GM19468 (cell line): Measurements from ENCODE around the gene KLHL2.
"Not testable (repeated sequence)": the region's sequence is repeated elsewhere in the genome, so short reads cannot be mapped to it uniquely, and the experiment has no call there.

Experiments used
- ATAC-seq: cut with Tn5 transposase; IDR thresholded peaks from one replicate; pipeline ENCODE4 v1.9.1; 2021; ENCODE audit warnings: mild to moderate bottlenecking, moderate library complexity, moderate number of reproducible peaks; ENCODE audit not compliant: unreplicated experiment; ENCODE audit errors: extremely low read depth

The KLHL2 gene

DNA sequence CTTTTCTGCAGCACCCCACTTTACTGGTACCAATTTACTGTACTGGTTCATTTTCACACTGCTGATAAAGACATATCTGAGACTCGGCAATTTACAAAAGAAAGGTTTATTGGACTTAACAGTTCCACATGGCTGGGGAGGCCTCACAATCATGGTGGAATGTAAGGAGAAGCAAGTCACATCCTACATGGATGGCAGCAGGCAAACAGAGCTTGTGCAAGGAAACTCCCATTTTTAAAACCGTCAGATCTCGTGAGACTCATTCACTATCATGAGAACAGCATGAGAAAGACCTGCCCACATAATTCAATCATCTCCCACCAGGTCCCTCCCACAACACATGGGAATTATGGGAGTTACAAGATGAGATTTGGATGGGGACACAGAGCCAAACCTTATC lies 77.3 kb downstream of the KLHL2 start:
- not testable (repeated sequence) for ATAC-seq

DNA sequence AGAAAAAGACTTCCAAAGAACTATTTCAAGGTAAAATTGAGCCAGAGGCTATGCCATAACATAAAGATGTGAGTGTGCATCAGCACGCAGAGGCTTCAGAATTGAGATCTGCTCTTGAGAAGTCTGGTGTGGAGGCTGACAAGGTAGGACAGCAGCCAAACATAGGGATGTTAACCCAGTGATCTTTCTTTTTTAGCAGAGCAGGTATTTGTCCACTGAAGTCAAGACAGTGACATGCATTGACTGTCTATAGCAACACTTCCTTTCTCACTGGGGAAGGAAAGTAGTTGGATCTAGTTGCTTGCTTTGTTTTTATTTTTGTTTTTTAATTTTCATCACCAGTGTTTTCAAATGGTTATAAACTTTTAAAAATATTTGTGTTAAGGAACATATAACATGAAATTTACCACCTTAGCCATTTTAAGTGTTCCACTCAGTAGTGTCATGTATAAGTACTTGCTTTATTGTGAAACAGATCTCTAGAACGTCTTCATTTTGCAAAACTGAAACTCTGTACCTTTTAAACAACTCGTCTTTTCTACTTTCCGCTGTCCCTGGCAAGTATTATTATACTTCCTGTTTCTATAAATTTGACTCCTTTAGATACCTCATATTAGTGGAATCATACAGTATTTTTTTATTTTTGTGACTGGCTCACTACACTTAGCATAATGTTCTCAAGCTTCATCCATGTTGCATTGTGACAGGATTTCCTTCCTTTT lies 79.4 kb downstream of the KLHL2 start:
- peak; percentile 78 for ATAC-seq

DNA sequence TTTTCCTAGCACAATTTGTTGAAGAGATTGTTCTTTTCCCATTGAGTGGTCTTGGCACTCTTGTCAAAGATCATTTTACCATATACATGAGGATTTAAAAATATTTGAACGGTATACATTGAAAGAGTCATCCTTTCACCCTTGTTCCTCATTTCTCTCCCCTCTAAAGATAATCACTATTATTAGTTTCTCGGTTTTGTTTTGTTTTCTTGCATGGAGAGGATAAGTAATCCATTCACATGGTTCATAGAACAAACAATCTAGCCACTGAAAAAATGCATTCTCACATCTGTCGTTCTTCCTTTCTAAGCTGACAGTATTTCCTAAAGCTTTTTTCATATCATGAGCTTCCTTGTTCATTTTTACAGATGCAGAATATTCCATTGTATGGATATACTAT lies 80.9 kb downstream of the KLHL2 start:
- ATAC-seq = peak; percentile 44

DNA sequence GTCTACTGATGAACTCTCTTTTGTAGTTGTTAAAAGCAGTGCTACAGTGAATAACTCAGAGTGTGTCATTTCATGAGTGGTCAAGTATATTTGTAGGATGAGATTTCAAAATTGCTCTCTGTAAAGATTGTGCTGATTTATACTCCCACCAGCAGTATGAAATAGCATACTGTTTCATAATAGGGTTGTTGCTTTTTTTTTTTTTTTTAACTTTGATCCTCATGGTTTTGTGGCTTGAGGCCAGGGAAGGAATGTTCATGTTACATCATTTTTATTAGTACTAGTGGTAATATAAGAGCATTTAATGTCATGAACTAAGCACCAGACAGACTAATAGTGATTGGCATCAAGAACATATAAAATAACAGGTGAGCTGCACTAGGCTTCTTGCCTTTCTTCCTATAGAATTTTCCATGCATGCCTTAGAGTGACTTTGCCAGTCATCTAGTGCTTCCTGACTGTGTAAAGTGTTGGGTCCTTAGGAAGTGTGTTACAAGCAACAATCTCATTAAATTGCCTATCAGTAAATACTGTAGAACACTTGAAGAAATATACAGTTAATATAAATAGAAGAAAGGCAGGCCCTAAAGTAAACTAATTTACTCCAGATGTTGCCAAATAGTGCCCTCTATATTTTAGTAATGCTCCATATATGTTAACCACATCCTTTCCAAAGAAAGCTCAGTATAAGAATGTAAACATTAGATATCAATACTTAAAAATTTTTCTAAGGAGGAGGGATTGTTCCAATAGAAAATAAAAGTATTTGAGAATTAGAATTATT lies 81.5 kb downstream of the KLHL2 start:
- ATAC-seq = no peak

- no peak for ATAC-seq
Observed at GRCh38 chr4:165289423-165289785, 82.0 kb downstream of the KLHL2 start.

DNA sequence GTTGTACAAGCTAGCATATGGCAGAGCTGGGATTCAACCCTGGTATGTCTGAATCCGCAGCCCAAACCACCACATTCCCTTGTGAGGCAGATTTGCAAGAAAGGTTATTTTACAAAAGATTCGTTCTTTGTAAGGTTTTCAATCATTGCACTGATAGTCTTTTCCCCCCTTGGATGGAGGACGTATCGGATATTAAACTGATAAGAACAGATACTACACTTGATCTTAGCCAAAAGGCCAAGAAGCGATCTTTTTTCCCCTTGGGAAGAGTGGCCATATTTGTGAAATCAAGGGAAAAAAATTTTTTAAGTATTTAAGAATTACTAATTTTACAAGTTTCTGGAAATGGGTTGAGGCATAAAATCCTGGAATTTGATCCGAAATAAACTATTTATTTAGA lies 85.7 kb downstream of the KLHL2 start:
- ATAC-seq = no peak

DNA sequence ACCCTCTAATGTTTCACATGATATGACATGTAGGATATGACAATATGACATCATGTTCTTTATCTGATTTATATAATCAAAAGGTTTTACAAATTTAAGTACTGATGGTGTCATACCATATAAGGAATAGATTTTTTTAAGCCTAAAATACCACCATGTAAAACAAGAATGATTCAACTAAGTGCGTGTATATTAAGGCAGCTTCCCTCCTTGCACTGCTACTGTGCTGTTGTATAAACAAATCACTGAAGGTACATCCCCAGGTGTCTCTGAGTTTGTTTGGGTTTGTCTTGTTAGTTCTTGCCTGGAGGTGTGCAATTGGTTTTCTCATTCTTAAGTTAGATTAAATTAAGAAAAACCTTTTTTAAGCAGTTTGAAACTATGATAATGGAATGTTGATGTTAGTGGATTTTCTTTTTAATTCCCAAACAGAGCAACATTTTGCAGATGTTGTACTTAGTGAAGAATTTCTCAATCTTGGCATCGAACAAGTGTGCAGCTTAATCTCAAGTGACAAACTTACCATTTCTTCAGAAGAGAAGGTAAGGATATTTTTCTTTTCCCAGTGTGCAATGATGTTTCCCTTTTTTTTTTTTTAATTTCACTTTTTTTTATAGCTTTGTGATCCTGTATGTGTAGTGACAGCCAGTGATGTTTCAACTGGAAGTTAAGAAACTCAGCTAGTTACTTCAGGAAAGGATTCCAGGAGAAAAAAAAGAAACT lies 86.7 kb downstream of the KLHL2 start:
- ATAC-seq = no peak

DNA sequence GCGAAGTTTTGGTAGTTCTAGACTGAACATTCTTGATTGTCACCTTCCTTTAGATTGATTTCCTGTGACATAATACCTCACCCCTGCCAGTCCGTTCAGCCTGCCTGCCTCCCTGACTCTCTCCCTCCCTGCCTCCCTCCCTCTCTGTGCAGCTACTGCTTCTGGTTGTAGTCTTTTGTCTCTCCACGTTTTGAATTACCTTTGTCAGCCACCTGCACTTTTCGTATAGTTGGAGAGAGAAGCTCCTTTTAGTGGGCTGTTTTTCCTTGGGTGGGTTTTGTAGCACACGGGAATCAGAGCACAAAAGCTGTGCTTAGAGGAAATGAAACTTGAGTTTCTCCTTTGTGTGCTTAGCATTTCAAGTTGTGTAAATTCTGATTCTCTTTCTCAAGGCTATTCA lies 87.5 kb downstream of the KLHL2 start:
- peak; percentile 61 for ATAC-seq

DNA sequence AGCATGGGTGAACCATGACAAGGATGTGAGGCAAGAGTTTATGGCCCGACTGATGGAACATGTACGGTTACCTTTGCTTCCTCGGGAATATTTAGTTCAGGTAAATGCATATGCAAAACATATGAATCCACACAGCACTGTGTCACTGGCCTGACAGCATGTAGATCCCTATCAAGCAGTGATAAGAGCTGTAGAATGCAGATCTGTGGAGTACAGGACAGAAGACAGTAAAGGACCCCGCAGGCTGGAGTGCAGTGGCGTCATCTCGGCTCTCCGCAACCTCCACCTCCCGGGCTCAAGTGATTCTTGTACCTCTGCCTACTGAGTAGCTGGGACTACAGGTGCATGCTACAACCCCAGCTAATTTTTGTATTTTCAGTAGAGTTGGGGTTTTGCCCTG lies 90.3 kb downstream of the KLHL2 start:
- no peak for ATAC-seq

DNA sequence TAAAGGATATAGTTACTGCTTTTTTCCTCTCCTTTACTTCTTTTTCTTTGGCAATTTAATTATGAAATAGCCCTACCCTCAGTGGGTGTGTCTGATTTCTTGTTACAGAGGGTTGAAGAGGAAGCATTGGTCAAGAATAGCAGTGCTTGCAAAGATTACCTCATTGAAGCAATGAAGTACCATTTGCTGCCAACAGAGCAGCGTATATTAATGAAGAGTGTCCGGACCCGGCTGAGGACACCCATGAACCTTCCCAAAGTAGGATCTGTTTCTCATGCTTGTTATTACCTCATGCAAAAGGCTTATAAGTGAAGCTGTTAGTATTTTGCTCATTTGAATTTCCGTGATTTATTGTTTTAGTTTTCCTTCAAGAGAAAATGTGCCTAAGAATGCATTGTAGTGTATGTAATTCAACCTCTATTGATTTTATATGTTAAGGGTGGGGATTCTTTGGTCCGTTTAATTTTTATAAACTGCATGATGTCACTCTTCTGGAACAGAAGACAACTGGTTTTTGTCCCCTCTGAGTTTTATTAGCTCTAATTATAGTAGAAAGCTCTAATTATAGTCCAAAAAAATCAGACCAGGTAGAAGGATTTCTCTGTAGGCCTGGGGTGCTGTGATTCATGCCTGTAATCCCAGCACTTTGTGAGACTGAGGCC lies 92.2 kb downstream of the KLHL2 start:
- ATAC-seq = no peak

- peak; percentile 78 for ATAC-seq
Observed at GRCh38 chr4:165301833-165302232, 94.5 kb downstream of the KLHL2 start.

DNA sequence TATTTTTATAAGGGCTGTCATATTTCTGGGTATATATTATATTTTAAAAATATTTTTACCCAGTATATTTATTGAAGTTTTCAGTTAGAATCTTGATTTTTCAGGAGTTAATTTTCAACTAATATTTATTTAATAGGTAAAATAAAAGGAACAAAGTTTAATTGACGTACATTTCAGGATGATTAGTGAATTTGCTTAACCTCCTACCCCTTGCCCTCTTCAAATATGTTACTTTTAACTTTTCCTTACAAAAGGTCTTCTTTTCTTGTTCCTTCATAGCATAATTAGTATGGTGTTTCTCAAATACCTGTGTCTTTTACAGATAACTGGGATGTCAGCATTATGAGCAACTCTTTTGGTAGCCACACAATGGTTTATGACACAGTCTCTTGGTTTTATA lies 95.3 kb downstream of the KLHL2 start:
- ATAC-seq = no peak

GRCh38 chr4:165308166-165308565 lies 100.8 kb downstream of the KLHL2 start:
- ATAC-seq = no peak

GRCh38 chr4:165308606-165309005 lies 101.2 kb downstream of the KLHL2 start:
- ATAC-seq = no peak

- no peak for ATAC-seq
Observed at GRCh38 chr4:165309456-165309855, 102.1 kb downstream of the KLHL2 start.

DNA sequence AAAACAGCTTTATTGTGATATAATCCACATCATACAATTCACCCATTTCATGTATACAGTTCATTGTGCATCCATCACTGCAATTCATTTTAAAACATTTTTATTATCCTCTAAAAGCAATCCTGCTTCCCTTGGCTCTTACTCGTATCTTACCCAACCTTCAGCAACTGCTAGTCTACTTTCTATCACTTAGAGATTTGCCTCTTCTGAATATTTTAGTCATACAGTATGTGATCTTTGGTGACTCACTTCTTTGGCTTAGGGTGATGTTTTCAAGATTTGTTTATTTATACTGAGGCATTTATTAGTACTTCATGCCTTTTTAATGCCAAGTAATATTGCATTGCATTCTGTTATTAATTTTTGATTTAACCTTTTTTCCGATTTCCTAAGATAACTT lies 105.1 kb downstream of the KLHL2 start:
- ATAC-seq = no peak

GRCh38 chr4:165319030-165319429 lies 111.7 kb downstream of the KLHL2 start:
- ATAC-seq = no peak

- no peak for ATAC-seq
Observed at GRCh38 chr4:165319509-165319908, 112.1 kb downstream of the KLHL2 start.

GRCh38 chr4:165324236-165324917 lies 117.0 kb downstream of the KLHL2 start:
- no peak for ATAC-seq

- no peak for ATAC-seq
Observed at GRCh38 chr4:165324918-165325304, 117.5 kb downstream of the KLHL2 start.
